ENCODE data around the gene STX2.
A peak's percentile ranks its signal among the peaks of the same experiment; 100 is the strongest.

Gene STX2

GRCh38 chr12:130788515-130788914, 50.5 kb downstream of the STX2 start:
- Histone ChIP-seq H3K36me3 (replicated peaks in 1 of 2; ENCODE audit: control insufficient read depth in 2 of 2, insufficient read depth in 2 of 2, low read length in 2 of 2) (peaks cover 2 to 12% of the 10 kb centered on the region in 2 donors), H3K4me3 (ENCODE audit: low read length in 2 of 2) (no peak overlapping the region), H2AFZ (ENCODE audit: low read length) (peak overlapping the region; percentile 69), H4K91ac (ENCODE audit: low read depth, low read length, poor library complexity) (no peak overlapping the region), H2BK12ac (ENCODE audit: low read length) (no peak overlapping the region), H3K4me1 (ENCODE audit: control insufficient read depth in 2 of 2, insufficient read depth in 1 of 2, low read depth in 1 of 2, low read length in 2 of 2) (peaks cover 19 to 41% of the 10 kb centered on the region in 2 donors), H2BK15ac (ENCODE audit: low read length) (no peak overlapping the region), H3K18ac (ENCODE audit: low read length) (peak overlapping the region; percentile 68), H3K27ac (replicated peaks; ENCODE audit: low read length) (peak overlapping the region; percentile 33), H3K9ac (ENCODE audit: low read depth, low read length, poor library complexity) (no peak overlapping the region), H3K79me1 (ENCODE audit: low read depth, low read length) (no peaks in the 10 kb centered on the region), H3K27me3 (ENCODE audit: control insufficient read depth in 3 of 3, insufficient read depth in 3 of 3, low read depth in 1 of 3, low read length in 3 of 3) (no peaks in the 10 kb centered on the region), H3K4me2 (ENCODE audit: insufficient read depth, low read length, poor library complexity, severe bottlenecking) (peak overlapping the region; percentile 65), H2BK120ac (ENCODE audit: low read depth, low read length) (no peak overlapping the region), H4K8ac (ENCODE audit: low read depth, low read length) (no peak overlapping the region), H3K9me3 (replicated peaks in 1 of 2; ENCODE audit: control insufficient read depth in 2 of 2, insufficient read depth in 1 of 2, low read depth in 1 of 2, low read length in 2 of 2) (peaks cover 0 to 13% of the 10 kb centered on the region in 2 donors), H2BK5ac (ENCODE audit: low read length) (no peak overlapping the region), H3K14ac (ENCODE audit: low read length) (no peak overlapping the region), H3K4ac (ENCODE audit: low read length) (no peak overlapping the region), H2AK5ac (ENCODE audit: low read depth, low read length) (no peak overlapping the region), H3K23ac (ENCODE audit: low read depth, low read length, poor library complexity) (no peak overlapping the region)
- no CpG with 5 or more reads among the region's 21 CpGs for WGBS, 2 donors (ENCODE audit: extremely low coverage in 2 of 2, insufficient read length in 2 of 2, insufficient replicate concordance in 1 of 2)
- DNase-seq (ENCODE audit: low spot score) = no peak

GRCh38 chr12:130787445-130788410, 51.3 kb downstream of the STX2 start:
- peaks cover 0 to 13% of the 10 kb centered on the region in 2 donors for H3K9me3 ChIP-seq (replicated peaks in 1 of 2; ENCODE audit: control insufficient read depth in 2 of 2, insufficient read depth in 1 of 2, low read depth in 1 of 2, low read length in 2 of 2)
- DNase-seq (ENCODE audit: low spot score) = peak; percentile 48
- peak overlapping the region; percentile 69 for H2AFZ ChIP-seq (ENCODE audit: low read length)
- H3K4me1 ChIP-seq (ENCODE audit: control insufficient read depth in 2 of 2, insufficient read depth in 1 of 2, low read depth in 1 of 2, low read length in 2 of 2) = peaks cover 19 to 41% of the 10 kb centered on the region in 2 donors
- H3K14ac ChIP-seq (ENCODE audit: low read length) = no peak overlapping the region
- no peaks in the 10 kb centered on the region for H3K79me1 ChIP-seq (ENCODE audit: low read depth, low read length)
- H3K27ac ChIP-seq (replicated peaks; ENCODE audit: low read length) = peak overlapping the region; percentile 72
- H4K8ac ChIP-seq (ENCODE audit: low read depth, low read length) = no peak overlapping the region
- peak overlapping the region; percentile 94 for H3K18ac ChIP-seq (ENCODE audit: low read length)
- peak overlapping the region; percentile 71 for H3K23ac ChIP-seq (ENCODE audit: low read depth, low read length, poor library complexity)
- peak overlapping the region; percentile 65 for H3K4me2 ChIP-seq (ENCODE audit: insufficient read depth, low read length, poor library complexity, severe bottlenecking)
- no CpG with 5 or more reads among the region's 35 CpGs for WGBS, 2 donors (ENCODE audit: extremely low coverage in 2 of 2, insufficient read length in 2 of 2, insufficient replicate concordance in 1 of 2)
- no peaks in the 10 kb centered on the region for H3K27me3 ChIP-seq (ENCODE audit: control insufficient read depth in 3 of 3, insufficient read depth in 3 of 3, low read depth in 1 of 3, low read length in 3 of 3)
- H3K9ac ChIP-seq (ENCODE audit: low read depth, low read length, poor library complexity) = no peak overlapping the region
- H2BK120ac ChIP-seq (ENCODE audit: low read depth, low read length) = peak overlapping the region; percentile 66
- no peak overlapping the region for H3K4me3 ChIP-seq (ENCODE audit: low read length in 2 of 2)
- peak overlapping the region; percentile 60 for H2BK15ac ChIP-seq (ENCODE audit: low read length)
- H2AK5ac ChIP-seq (ENCODE audit: low read depth, low read length) = peak overlapping the region; percentile 67
- H3K4ac ChIP-seq (ENCODE audit: low read length) = peak overlapping the region; percentile 38
- no peak overlapping the region for H2BK5ac ChIP-seq (ENCODE audit: low read length)
- peaks cover 2 to 10% of the 10 kb centered on the region in 2 donors for H3K36me3 ChIP-seq (replicated peaks in 1 of 2; ENCODE audit: control insufficient read depth in 2 of 2, insufficient read depth in 2 of 2, low read length in 2 of 2)
- H2BK12ac ChIP-seq (ENCODE audit: low read length) = no peak overlapping the region
- H4K91ac ChIP-seq (ENCODE audit: low read depth, low read length, poor library complexity) = peak overlapping the region; percentile 85

GRCh38 chr12:130787041-130787440, 52.0 kb downstream of the STX2 start:
- no peak overlapping the region for H3K9ac ChIP-seq (ENCODE audit: low read depth, low read length, poor library complexity)
- H3K4me1 ChIP-seq (ENCODE audit: control insufficient read depth in 2 of 2, insufficient read depth in 1 of 2, low read depth in 1 of 2, low read length in 2 of 2) = peaks cover 19 to 41% of the 10 kb centered on the region in 2 donors
- no peak overlapping the region for H2BK5ac ChIP-seq (ENCODE audit: low read length)
- H2BK15ac ChIP-seq (ENCODE audit: low read length) = peak overlapping the region; percentile 60
- peak overlapping the region; percentile 94 for H3K18ac ChIP-seq (ENCODE audit: low read length)
- DNase-seq (ENCODE audit: low spot score) = no peak
- no peak overlapping the region for H2BK120ac ChIP-seq (ENCODE audit: low read depth, low read length)
- H4K91ac ChIP-seq (ENCODE audit: low read depth, low read length, poor library complexity) = no peak overlapping the region
- H2AFZ ChIP-seq (ENCODE audit: low read length) = no peak overlapping the region
- no peak overlapping the region for H2BK12ac ChIP-seq (ENCODE audit: low read length)
- no peak overlapping the region for H3K4me2 ChIP-seq (ENCODE audit: insufficient read depth, low read length, poor library complexity, severe bottlenecking)
- peak overlapping the region; percentile 71 for H3K23ac ChIP-seq (ENCODE audit: low read depth, low read length, poor library complexity)
- peak overlapping the region; percentile 67 for H2AK5ac ChIP-seq (ENCODE audit: low read depth, low read length)
- peak overlapping the region; percentile 38 for H3K4ac ChIP-seq (ENCODE audit: low read length)
- no peaks in the 10 kb centered on the region for H3K79me1 ChIP-seq (ENCODE audit: low read depth, low read length)
- no peak overlapping the region for H3K27ac ChIP-seq (replicated peaks; ENCODE audit: low read length)
- H3K27me3 ChIP-seq (ENCODE audit: control insufficient read depth in 3 of 3, insufficient read depth in 3 of 3, low read depth in 1 of 3, low read length in 3 of 3) = no peaks in the 10 kb centered on the region
- no peak overlapping the region for H3K4me3 ChIP-seq (ENCODE audit: low read length in 2 of 2)
- H3K36me3 ChIP-seq (replicated peaks in 1 of 2; ENCODE audit: control insufficient read depth in 2 of 2, insufficient read depth in 2 of 2, low read length in 2 of 2) = peaks cover 2 to 10% of the 10 kb centered on the region in 2 donors
- no peak overlapping the region for H3K14ac ChIP-seq (ENCODE audit: low read length)
- peaks cover 0 to 13% of the 10 kb centered on the region in 2 donors for H3K9me3 ChIP-seq (replicated peaks in 1 of 2; ENCODE audit: control insufficient read depth in 2 of 2, insufficient read depth in 1 of 2, low read depth in 1 of 2, low read length in 2 of 2)
- H4K8ac ChIP-seq (ENCODE audit: low read depth, low read length) = no peak overlapping the region
- WGBS, 2 donors (ENCODE audit: extremely low coverage in 2 of 2, insufficient read length in 2 of 2, insufficient replicate concordance in 1 of 2) = no CpG with 5 or more reads among the region's 10 CpGs

GRCh38 chr12:130783110-130783715, 55.8 kb downstream of the STX2 start:
- Histone ChIP-seq H3K18ac (ENCODE audit: low read length) (no peak overlapping the region), H2BK12ac (ENCODE audit: low read length) (no peak overlapping the region), H3K14ac (ENCODE audit: low read length) (no peak overlapping the region), H2BK15ac (ENCODE audit: low read length) (no peak overlapping the region), H3K27me3 (ENCODE audit: control insufficient read depth in 3 of 3, insufficient read depth in 3 of 3, low read depth in 1 of 3, low read length in 3 of 3) (no peaks in the 10 kb centered on the region), H3K79me1 (ENCODE audit: low read depth, low read length) (no peaks in the 10 kb centered on the region), H3K23ac (ENCODE audit: low read depth, low read length, poor library complexity) (no peak overlapping the region), H3K36me3 (replicated peaks in 1 of 2; ENCODE audit: control insufficient read depth in 2 of 2, insufficient read depth in 2 of 2, low read length in 2 of 2) (no peaks in the 10 kb centered on the region), H4K91ac (ENCODE audit: low read depth, low read length, poor library complexity) (no peak overlapping the region), H4K8ac (ENCODE audit: low read depth, low read length) (no peak overlapping the region), H3K4me3 (ENCODE audit: low read length in 2 of 2) (no peak overlapping the region), H2AK5ac (ENCODE audit: low read depth, low read length) (no peak overlapping the region), H3K27ac (replicated peaks; ENCODE audit: low read length) (no peak overlapping the region), H2AFZ (ENCODE audit: low read length) (no peak overlapping the region), H3K9me3 (replicated peaks in 1 of 2; ENCODE audit: control insufficient read depth in 2 of 2, insufficient read depth in 1 of 2, low read depth in 1 of 2, low read length in 2 of 2) (peaks cover 0 to 13% of the 10 kb centered on the region in 2 donors), H3K4ac (ENCODE audit: low read length) (no peak overlapping the region), H2BK120ac (ENCODE audit: low read depth, low read length) (no peak overlapping the region), H3K4me1 (ENCODE audit: control insufficient read depth in 2 of 2, insufficient read depth in 1 of 2, low read depth in 1 of 2, low read length in 2 of 2) (peaks cover 11 to 12% of the 10 kb centered on the region in 2 donors), H3K9ac (ENCODE audit: low read depth, low read length, poor library complexity) (no peak overlapping the region), H2BK5ac (ENCODE audit: low read length) (no peak overlapping the region), H3K4me2 (ENCODE audit: insufficient read depth, low read length, poor library complexity, severe bottlenecking) (no peak overlapping the region)
- WGBS, 2 donors (ENCODE audit: extremely low coverage in 2 of 2, insufficient read length in 2 of 2, insufficient replicate concordance in 1 of 2) = no CpG with 5 or more reads among the region's 18 CpGs
- no peak for DNase-seq (ENCODE audit: low spot score)
